Activated CD4-positive, alpha-beta T cell treated with anti-CD3 and anti-CD28 coated beads, Interleukin-2, amount 10 ng/mL, durations not matched to agents 7 days and 5 days (primary cell): ENCODE data around the gene MGME1. TPM values are rescaled to one million over a fixed set of nuclear protein-coding genes. Genes with fewer than 3 reads are reported as not detected.
"Not testable (repeated sequence)": the region's sequence is repeated elsewhere in the genome, so short reads cannot be mapped to it uniquely, and the experiment has no call there.

ENCODE experiments used
- CTCF ChIA-PET: fragments of 350-600 bp; sonication (Branson Sonifier 250); formaldehyde crosslinking; loops from one replicate; lab custom pipeline; 2021; ENCODE audit warnings: antibody characterized with exemption; lab: Charles Lee
- POLR2A ChIA-PET: fragments of 350-600 bp; sonication (Branson Sonifier 250); formaldehyde crosslinking; loops from one replicate; lab custom pipeline; 2021; ENCODE audit warnings: antibody characterized with exemption; lab: Charles Lee
- DNase-seq: peaks from one replicate; pipeline ENCODE4 v3.0.0-alpha.2; 2020
- H3K27ac Mint-ChIP-seq: one replicate; pipeline ENCODE4 v1.8.0; 2021; ENCODE audit warnings: mild to moderate bottlenecking, moderate library complexity, mixed read lengths
- H3K27me3 Mint-ChIP-seq: one replicate; pipeline ENCODE4 v1.8.0; 2021; ENCODE audit warnings: mixed read lengths
- H3K36me3 Mint-ChIP-seq: one replicate; pipeline ENCODE4 v1.8.0; 2021; ENCODE audit warnings: low read depth, mixed read lengths
- H3K4me1 Mint-ChIP-seq: one replicate; pipeline ENCODE4 v1.8.0; 2021; ENCODE audit warnings: mixed read lengths
- H3K4me3 Mint-ChIP-seq: one replicate; pipeline ENCODE4 v1.8.0; 2021; ENCODE audit warnings: mild to moderate bottlenecking, moderate library complexity, mixed read lengths
- H3K9me3 Mint-ChIP-seq: one replicate; pipeline ENCODE4 v1.8.0; 2021; ENCODE audit warnings: mixed read lengths
- total RNA-seq, 2 experiments: library from RNA; stranded (reverse); gene quantifications; one replicate each; pipeline ENCODE4 v1.2.3, GENCODE V29; 2021

Gene MGME1
- total RNA-seq, 2 experiments from 2014 or later = 36.8 to 41.5 TPM

- no peak for DNase-seq
- H3K27ac Mint-ChIP-seq = peak overlapping the region; percentile 54
- no peaks in the 10 kb centered on the region for H3K9me3 Mint-ChIP-seq
- peaks cover 63% of the 10 kb centered on the region for H3K36me3 Mint-ChIP-seq
- ChIA-PET CTCF (interaction anchor here (1.0 to 3.5 kb wide), 6 partner anchors 8 to 17 kb away, joined by 3 to 31 read pairs (median 5); no protein-coding TSS in a partner anchor), POLR2A (interaction anchor here (1.1 kb wide), 1 partner anchor 9 kb away, joined by 4 read pairs; no protein-coding TSS in a partner anchor)
- no peak overlapping the region for H3K4me3 Mint-ChIP-seq
- no peaks in the 10 kb centered on the region for H3K27me3 Mint-ChIP-seq
- peaks cover 80% of the 10 kb centered on the region for H3K4me1 Mint-ChIP-seq
Observed at GRCh38 chr20:17956099-17956685, 12.6 kb upstream of the MGME1 start.

- no peak for DNase-seq
- Mint-ChIP-seq H3K36me3 (peaks cover 60% of the 10 kb centered on the region), H3K9me3 (no peaks in the 10 kb centered on the region), H3K4me1 (peaks cover 90% of the 10 kb centered on the region), H3K27ac (peak overlapping the region; percentile 69), H3K4me3 (no peak overlapping the region), H3K27me3 (no peaks in the 10 kb centered on the region)
- ChIA-PET POLR2A (no interaction called here), CTCF (interaction anchor here (0.6 to 3.5 kb wide), 7 partner anchors 8 to 415 kb away, joined by 3 to 31 read pairs (median 3); no protein-coding TSS in a partner anchor)
Observed at GRCh38 chr20:17957505-17958363, 11.1 kb upstream of the MGME1 start.

- no peak for DNase-seq
- ChIA-PET CTCF (interaction anchor here (0.6 to 2.4 kb wide), 7 partner anchors 10 to 416 kb away, joined by 3 to 9 read pairs (median 4); partner anchors contain the start of genes MGME1 and SNX5), POLR2A (interaction anchor here (0.8 kb wide), 1 partner anchor 11 kb away, joined by 3 read pairs; no protein-coding TSS in a partner anchor)
- H3K4me1 Mint-ChIP-seq = peaks cover 92% of the 10 kb centered on the region
- H3K4me3 Mint-ChIP-seq = no peak overlapping the region
- peak overlapping the region; percentile 73 for H3K27ac Mint-ChIP-seq
- H3K9me3 Mint-ChIP-seq = peaks cover 4% of the 10 kb centered on the region
- H3K36me3 Mint-ChIP-seq = peaks cover 60% of the 10 kb centered on the region
- no peaks in the 10 kb centered on the region for H3K27me3 Mint-ChIP-seq
Observed at GRCh38 chr20:17958373-17959256, 10.2 kb upstream of the MGME1 start.

- POLR2A ChIA-PET = no interaction called here
- peaks cover 60% of the 10 kb centered on the region for H3K36me3 Mint-ChIP-seq
- H3K27ac Mint-ChIP-seq = peak overlapping the region; percentile 62
- H3K4me1 Mint-ChIP-seq = peaks cover 92% of the 10 kb centered on the region
- H3K9me3 Mint-ChIP-seq = peaks cover 5% of the 10 kb centered on the region
- H3K4me3 Mint-ChIP-seq = peak overlapping the region; percentile 27
- CTCF ChIA-PET = interaction anchor here (1.0 to 2.4 kb wide), 5 partner anchors 9 to 37 kb away, joined by 3 to 9 read pairs (median 4); partner anchors contain the start of genes MGME1 and SNX5
- DNase-seq = no peak
- no peaks in the 10 kb centered on the region for H3K27me3 Mint-ChIP-seq
Observed at GRCh38 chr20:17959257-17959627, 9.6 kb upstream of the MGME1 start.

GRCh38 chr20:17960400-17960885, 8.4 kb upstream of the MGME1 start:
- H3K4me3 Mint-ChIP-seq = peak overlapping the region; percentile 7
- H3K36me3 Mint-ChIP-seq = peaks cover 57% of the 10 kb centered on the region
- H3K9me3 Mint-ChIP-seq, POLR2A ChIA-PET, DNase-seq, H3K27me3 Mint-ChIP-seq: not testable (repeated sequence)
- CTCF ChIA-PET = interaction anchor here (0.7 to 1.4 kb wide), 3 partner anchors 11 to 72 kb away, joined by 3 to 4 read pairs (median 4); no protein-coding TSS in a partner anchor
- H3K4me1 Mint-ChIP-seq = peaks cover 94% of the 10 kb centered on the region
- H3K27ac Mint-ChIP-seq = peak overlapping the region; percentile 57

- POLR2A ChIA-PET = no interaction called here
- Mint-ChIP-seq H3K4me3 (peak overlapping the region; percentile 17), H3K4me1 (peaks cover 91% of the 10 kb centered on the region), H3K36me3 (peaks cover 58% of the 10 kb centered on the region), H3K27me3 (no peaks in the 10 kb centered on the region), H3K9me3 (peaks cover 5% of the 10 kb centered on the region), H3K27ac (peak overlapping the region; percentile 79)
- DNase-seq = no peak
- CTCF ChIA-PET = no interaction called here
Observed at GRCh38 chr20:17960927-17961586, 7.8 kb upstream of the MGME1 start.

GRCh38 chr20:17961587-17961940, 7.3 kb upstream of the MGME1 start:
- DNase-seq = no peak
- H3K4me3 Mint-ChIP-seq = no peak overlapping the region
- H3K27me3 Mint-ChIP-seq = no peaks in the 10 kb centered on the region
- peaks cover 60% of the 10 kb centered on the region for H3K36me3 Mint-ChIP-seq
- ChIA-PET CTCF (interaction anchor here (0.9 kb wide), 1 partner anchor 8 kb away, joined by 3 read pairs; no protein-coding TSS in a partner anchor), POLR2A (no interaction called here)
- H3K9me3 Mint-ChIP-seq = peaks cover 5% of the 10 kb centered on the region
- H3K4me1 Mint-ChIP-seq = peaks cover 86% of the 10 kb centered on the region
- H3K27ac Mint-ChIP-seq = peak overlapping the region; percentile 95

GRCh38 chr20:17963114-17963897, 5.5 kb upstream of the MGME1 start:
- ChIA-PET CTCF (interaction anchor here (0.9 to 1.6 kb wide), 5 partner anchors 8 to 457 kb away, joined by 3 to 8 read pairs (median 4); no protein-coding TSS in a partner anchor), POLR2A (no interaction called here)
- Mint-ChIP-seq H3K9me3 (peaks cover 5% of the 10 kb centered on the region), H3K4me3 (peak overlapping the region; percentile 99), H3K4me1 (peaks cover 73% of the 10 kb centered on the region), H3K36me3 (peaks cover 68% of the 10 kb centered on the region), H3K27ac (peak overlapping the region; percentile 95), H3K27me3 (no peaks in the 10 kb centered on the region)
- DNase-seq = no peak

- Mint-ChIP-seq H3K27me3 (no peaks in the 10 kb centered on the region), H3K9me3 (peaks cover 5% of the 10 kb centered on the region), H3K27ac (peak overlapping the region; percentile 95), H3K4me3 (peak overlapping the region; percentile 99), H3K4me1 (peaks cover 66% of the 10 kb centered on the region), H3K36me3 (peaks cover 68% of the 10 kb centered on the region)
- ChIA-PET CTCF (interaction anchor here (0.9 to 1.7 kb wide), 5 partner anchors 9 to 458 kb away, joined by 3 to 8 read pairs (median 4); partner anchors contain the start of gene RRBP1), POLR2A (no interaction called here)
- no peak for DNase-seq
Observed at GRCh38 chr20:17964073-17964472, 4.7 kb upstream of the MGME1 start.

- peaks cover 69% of the 10 kb centered on the region for H3K36me3 Mint-ChIP-seq
- CTCF ChIA-PET = interaction anchor here (1.3 to 3.5 kb wide), 6 partner anchors 9 to 459 kb away, joined by 3 to 31 read pairs (median 4); partner anchors contain the start of gene RRBP1
- peaks cover 5% of the 10 kb centered on the region for H3K9me3 Mint-ChIP-seq
- peaks cover 61% of the 10 kb centered on the region for H3K4me1 Mint-ChIP-seq
- DNase-seq = no peak
- POLR2A ChIA-PET = no interaction called here
- H3K27ac Mint-ChIP-seq = peak overlapping the region; percentile 95
- peak overlapping the region; percentile 99 for H3K4me3 Mint-ChIP-seq
- no peaks in the 10 kb centered on the region for H3K27me3 Mint-ChIP-seq
Observed at GRCh38 chr20:17964632-17965031, 4.2 kb upstream of the MGME1 start.
